22Rv1 (cell line): ENCODE results near the gene MT1M.
"Not testable (repeated sequence)": the region's sequence is repeated elsewhere in the genome, so short reads cannot be mapped to it uniquely, and the experiment has no call there.

Experiments used
- H3K27ac ChIP-seq: fragments of 450-650 bp; 2 replicates; pipeline ENCODE4 v1.5.1; 2017
- ZFX ChIP-seq: fragments of 450-650 bp; IDR thresholded peaks from 2 replicates; pipeline ENCODE4 v1.6.1; 2017; ENCODE audit warnings: antibody characterized with exemption, borderline replicate concordance
- TF ChIP-seq, protein P1 (sequence below): fragments of 450-650 bp; IDR thresholded peaks from 2 replicates; pipeline ENCODE4 v1.5.1; 2017; ENCODE audit warnings: mild to moderate bottlenecking

The MT1M gene

GRCh38 chr16:56657555-56658326 is 25.3 kb downstream of the MT1M start, which contains the start of gene MT1F:
TSS of gene MT1F (plus strand) at chr16:56657959. CDS start at chr16:56658059, 100 bp downstream.
- no peak within 1 kb of the TSS for H3K27ac ChIP-seq
- no peak for TF ChIP-seq ZFX
- TF ChIP-seq, protein P1, sequence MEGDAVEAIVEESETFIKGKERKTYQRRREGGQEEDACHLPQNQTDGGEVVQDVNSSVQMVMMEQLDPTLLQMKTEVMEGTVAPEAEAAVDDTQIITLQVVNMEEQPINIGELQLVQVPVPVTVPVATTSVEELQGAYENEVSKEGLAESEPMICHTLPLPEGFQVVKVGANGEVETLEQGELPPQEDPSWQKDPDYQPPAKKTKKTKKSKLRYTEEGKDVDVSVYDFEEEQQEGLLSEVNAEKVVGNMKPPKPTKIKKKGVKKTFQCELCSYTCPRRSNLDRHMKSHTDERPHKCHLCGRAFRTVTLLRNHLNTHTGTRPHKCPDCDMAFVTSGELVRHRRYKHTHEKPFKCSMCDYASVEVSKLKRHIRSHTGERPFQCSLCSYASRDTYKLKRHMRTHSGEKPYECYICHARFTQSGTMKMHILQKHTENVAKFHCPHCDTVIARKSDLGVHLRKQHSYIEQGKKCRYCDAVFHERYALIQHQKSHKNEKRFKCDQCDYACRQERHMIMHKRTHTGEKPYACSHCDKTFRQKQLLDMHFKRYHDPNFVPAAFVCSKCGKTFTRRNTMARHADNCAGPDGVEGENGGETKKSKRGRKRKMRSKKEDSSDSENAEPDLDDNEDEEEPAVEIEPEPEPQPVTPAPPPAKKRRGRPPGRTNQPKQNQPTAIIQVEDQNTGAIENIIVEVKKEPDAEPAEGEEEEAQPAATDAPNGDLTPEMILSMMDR: no peak

DNA sequence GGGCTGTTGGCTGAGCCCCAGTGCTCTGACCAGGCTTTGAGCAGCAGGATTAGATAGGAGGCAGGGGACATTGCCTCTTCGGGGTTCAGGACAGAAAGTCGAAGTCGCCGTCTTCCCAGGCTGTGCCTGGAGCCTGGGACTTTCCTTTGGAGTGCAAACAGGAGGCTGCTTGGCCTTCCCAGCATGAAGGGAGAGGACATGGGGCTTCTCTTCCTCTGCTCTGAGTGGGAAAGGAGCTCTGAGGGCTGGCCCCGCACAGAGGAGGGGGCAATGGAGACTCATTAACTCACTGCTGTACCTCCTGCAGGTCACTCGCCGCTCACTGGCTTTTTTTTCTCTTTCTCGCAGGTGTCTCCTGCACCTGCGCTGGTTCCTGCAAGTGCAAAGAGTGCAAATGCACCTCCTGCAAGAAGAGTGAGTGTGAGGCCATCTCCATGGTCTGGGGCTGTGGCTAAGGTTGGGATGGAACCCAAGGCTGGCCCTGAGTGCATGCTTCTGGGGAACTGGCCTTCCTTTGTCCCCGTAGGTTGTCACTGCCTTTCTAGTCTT is 25.9 kb downstream of the MT1M start:
- no peak overlapping the region for H3K27ac ChIP-seq
- TF ChIP-seq, protein P1: no peak
- no peak for TF ChIP-seq ZFX

DNA sequence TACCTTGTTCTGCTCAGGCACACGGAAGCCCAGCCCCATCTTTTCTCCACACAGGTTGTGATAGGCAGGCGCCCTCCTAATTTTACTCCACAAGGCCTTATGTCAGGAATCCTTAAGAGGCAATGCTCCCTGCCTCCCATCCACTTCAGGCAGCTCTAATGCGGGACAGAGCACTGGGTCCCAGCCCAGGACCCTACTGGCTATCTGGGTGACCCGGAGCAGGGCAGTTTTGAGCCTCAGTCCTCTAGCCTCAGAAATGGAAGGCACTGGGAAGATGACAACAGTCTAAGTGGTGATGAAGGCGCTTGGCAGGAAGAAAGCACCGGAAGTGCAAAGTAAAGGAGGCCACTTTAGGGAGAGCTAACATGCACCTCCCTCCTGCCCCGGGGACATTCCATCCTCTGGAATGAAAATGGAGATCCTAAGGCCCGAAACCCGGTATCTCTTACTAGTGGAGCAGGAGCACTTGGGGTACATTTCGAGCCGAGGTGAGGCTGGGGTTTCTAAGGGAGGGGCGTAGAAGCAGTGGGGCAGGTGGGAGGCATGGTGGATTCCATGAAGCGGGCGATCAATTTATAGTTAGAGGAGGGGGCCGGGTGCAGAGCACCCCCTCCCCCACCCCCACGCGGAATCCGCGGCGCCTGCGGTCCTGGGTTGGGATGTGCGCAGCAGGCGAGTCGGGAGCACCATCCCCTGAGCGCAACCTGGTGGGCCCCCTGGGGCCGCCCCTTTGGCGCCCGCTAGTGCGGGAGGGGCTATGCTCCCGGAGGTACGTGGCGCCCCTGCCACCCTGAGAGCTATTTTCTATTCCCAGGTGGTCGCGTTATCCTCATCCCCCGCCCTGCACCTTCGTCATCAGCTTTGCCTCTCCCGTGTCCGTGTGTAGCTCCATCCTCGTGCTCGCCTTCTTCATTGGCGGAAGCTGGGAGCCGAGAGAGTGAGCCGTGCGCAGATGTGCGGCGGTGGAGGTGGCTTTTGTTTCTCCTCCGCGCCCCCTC is 30.2 kb downstream of the MT1M start:
- H3K27ac ChIP-seq: no peak overlapping the region
- no peak for TF ChIP-seq ZFX
- TF ChIP-seq, protein P1: no peak

- no peak overlapping the region for H3K27ac ChIP-seq
- TF ChIP-seq ZFX: no peak
- TF ChIP-seq, protein P1: no peak
Measured at GRCh38 chr16:56664506-56664905, 32.0 kb downstream of the MT1M start.

DNA sequence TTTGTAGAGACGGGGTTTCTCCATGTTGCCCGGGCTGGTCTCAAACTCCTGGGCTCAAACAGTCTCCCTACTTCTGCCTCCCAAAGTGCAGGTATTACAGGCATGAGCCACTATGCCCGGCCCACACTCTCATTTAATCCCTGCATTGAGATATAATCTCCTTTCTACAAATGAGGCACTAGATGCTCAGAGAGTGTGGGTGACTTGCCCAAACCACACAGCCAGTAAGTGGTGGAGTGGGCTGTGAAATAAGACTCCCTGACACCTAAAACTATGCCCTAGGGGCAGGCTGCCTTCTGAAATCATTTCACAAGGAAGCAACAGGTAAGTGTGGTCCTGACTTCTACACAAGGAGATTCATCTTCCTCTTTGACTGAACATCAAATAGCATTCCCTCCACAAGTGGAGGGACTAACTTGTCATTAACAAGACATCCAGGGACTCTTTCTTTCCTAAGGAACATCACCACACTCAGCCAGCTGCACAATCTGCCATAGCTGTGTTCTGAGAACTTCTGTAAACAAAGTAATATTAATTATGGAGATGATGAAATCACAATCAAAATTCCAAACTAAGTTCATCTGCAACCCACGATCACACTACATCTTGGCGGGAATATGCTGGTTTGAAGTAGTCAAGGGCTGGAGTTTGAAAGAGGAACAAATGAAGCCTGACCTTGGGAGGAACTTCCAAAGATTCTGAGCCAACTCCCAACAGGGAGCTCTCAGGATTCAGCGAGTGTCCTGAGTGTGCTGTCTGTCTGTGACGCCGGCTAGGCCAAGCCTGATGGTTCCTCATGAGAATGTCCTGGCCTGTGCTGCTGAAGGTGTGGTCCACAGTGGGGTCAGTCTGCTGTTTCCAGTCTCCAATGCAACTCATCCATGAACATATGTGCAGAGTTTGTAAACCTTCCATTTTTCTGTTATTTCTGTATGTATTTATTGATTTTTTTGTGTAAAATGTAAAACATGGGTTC is 33.1 kb downstream of the MT1M start:
- H3K27ac ChIP-seq: not testable (repeated sequence)

GRCh38 chr16:56667581-56668571 is 35.4 kb downstream of the MT1M start, which contains the start of gene MT1G:
TSS of gene MT1G (minus strand) at chr16:56668065. CDS start at chr16:56667993, 72 bp downstream.
- TF ChIP-seq, protein P1: no peak
- no peak for TF ChIP-seq ZFX
- no peak within 1 kb of the TSS for H3K27ac ChIP-seq
